GM19023 (cell line): ENCODE data around the gene LILRA5.
"Not testable (repeated sequence)": the region's sequence is repeated elsewhere in the genome, so short reads cannot be mapped to it uniquely, and the experiment has no call there.

Experiments
- ATAC-seq: cut with Tn5 transposase; IDR thresholded peaks from one replicate; pipeline ENCODE4 v1.9.1; 2021; ENCODE audit warnings: mild to moderate bottlenecking, moderate library complexity; ENCODE audit not compliant: unreplicated experiment

LILRA5 gene

DNA sequence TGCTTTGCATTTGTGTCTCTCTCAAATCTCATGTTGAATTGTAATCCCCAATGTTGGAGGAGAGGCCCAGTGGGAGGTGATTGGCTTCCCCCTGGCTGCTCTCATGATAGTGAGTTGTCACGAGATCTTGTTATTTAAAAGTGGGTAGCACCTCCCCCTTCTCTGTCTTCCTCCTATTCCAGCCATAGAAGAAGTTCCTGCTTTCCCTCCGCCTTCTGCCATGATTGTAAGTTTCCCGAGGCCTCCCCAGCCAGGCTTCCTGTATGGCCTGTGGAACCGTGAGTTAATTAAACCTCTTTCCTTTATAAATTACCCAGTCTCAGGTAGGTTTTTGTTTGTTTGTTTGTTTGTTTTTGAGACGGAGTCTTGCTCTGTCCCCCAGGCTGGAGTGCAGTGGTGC is 22.2 kb upstream of the LILRA5 start:
- ATAC-seq, result no peak

DNA sequence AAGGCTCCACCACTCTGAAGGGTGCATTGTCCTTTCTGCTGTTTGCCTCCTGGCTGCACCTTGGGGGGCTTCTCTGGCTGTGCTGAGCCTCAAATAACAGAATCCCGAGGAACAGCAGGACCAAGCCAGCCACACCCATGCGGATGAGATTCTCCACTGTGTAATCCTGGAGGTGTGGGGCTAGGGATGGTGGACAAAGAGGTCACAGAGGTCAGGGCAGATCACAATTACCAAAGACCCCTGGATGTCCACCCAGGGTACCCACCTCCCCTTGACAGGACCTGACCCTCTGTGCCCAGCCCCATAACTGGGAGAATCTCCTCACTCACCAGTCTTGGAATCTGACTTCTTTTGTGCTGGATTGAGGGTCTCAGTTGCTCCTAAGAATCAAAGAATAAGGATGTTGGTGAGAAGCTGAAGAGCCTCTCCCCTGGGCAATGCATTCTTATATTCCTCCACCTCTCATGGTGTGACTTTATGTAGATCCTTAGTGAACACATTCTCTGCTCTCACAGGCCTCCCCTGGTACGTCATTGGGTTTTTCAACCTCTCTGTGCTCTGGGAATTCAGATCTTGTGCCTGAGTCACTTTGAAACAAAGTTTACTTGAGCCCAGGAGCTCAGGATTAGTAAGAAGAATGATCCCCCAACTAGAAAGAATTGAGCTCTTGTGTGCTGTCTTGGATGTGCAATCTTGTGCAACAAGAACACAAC is 20.8 kb upstream of the LILRA5 start:
- no peak for ATAC-seq

DNA sequence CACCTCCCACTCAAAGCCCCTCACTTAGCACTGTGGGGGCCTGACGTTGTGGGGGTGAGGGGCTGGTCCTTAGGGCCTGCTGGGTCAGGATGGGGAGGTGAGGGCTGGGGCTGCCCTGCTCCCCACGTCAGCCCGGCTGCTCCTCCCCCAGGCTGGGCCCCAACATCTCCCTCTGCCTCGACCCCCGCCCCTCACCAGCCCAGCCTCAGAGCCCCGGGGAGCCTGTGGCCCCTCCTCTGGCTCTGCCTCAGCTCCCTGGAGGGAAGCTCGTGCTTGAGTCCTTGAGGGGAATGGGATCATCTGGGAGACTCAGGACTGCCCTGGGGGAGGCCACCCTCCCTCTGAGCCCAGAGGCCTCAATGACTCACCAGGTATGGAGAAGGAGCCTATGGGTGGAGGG is 19.2 kb upstream of the LILRA5 start:
- ATAC-seq, result no peak

DNA sequence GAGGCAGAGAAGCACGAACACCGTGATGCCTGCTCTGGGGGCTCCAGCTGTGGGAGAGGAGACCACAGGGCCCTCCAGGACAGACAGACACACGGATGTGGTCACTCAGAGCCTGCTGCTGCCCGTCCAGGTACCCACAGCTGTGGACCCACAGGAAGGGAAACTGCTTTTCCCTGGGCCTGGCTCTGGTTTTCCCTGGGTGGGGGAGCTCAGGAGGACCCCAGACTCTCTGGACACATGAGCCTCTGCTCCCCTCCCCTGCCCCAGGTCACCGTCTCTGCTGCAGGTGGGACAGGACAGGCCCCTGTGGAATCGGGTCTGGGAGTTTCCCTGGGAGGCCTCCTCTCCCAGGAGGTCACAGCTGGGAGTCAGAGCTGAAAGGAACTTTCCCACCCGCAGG is 18.7 kb upstream of the LILRA5 start:
- ATAC-seq, result no peak

DNA sequence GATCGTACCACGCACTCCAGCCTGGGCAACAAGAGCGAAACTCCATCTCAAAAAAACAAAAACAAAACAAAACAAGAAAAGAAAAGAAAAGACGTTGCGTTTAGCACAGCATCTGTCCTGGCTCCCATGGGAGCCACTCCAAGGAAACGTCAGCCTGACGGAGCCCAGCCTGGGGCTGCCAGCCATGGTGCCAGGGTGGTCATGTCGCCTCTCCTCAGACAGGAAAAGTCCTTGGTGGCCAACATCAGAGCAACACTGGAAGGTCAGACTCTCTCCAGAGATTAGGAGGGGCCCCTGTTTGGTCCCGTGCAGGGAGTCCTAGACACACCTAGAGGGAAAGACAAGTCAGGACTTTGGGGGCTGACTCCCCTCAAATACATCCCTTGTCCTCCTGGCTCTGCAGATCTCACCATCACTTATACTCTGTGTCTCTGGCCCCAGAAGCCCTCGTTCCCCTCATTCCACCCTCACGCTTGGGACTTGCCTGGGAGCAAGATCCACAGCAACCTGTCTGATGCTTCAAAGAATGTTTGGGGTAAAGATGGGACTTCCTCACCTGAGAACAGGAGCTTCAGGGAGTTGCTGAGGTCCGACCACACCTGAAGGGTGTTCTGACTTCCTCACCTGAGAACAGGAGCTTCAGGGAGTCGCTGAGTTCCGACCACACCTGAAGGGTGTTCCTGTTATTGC is 16.7 kb upstream of the LILRA5 start:
- ATAC-seq, result no peak

DNA sequence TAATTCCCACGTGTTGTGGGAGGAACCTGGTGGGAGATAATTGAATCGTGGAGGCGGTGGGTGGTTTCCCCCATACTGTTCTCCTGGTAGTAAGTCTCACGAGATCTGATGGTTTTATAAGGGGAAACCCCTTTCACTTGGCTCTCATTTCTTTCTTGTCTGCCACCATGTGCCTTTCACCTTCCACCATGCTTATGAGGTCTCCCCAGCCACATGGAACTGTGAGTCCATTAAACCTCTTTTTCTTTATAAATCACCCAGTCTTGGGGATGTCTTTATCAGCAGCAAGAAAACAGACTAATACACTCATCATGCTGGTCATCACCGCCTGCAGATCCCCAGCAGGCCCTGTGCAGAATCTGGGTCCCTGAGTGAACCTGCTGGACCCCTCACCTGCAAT is 15.8 kb upstream of the LILRA5 start:
- ATAC-seq, result not testable (repeated sequence)

DNA sequence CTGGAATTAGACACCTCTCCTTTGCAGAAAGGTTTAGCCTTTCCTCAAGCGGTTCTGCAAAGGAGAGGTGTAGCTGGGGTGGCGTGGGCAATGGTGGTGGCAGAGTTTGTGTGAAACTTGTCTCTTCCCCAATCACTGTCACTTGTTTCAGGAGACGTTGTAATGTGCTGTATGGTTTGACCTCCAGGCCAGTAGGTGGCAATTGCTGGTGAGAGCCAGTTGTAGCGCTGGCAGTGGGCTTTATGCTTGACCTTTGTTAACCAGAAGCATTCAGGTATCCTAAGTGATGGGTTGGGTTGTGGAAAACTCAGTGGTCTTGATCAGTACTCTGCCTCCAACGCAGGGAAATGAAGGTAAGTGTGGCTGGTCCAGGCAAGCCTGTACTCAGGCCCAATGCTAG is 12.7 kb upstream of the LILRA5 start:
- no peak for ATAC-seq

DNA sequence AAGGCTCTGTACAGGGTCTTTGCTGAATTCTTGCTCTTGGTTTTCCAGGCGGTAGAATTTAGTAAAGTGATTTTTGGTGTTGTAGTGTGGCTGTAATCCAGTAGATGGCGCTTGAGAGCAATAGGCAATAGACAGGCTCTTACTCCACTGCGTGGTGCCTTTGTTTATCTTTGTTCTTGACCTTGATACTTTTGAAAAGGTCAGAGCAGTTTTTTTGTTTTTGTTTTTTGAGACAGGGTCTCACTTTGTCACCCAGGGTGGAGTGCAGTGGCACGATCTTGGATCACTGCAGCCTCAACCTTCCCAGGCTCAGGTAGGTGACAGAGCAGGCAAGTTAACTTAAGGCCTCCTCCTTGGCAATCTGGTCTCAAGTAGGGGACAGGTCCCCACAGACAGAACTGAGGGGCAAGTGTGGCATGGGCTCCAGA is 12.2 kb upstream of the LILRA5 start:
- no peak for ATAC-seq

DNA sequence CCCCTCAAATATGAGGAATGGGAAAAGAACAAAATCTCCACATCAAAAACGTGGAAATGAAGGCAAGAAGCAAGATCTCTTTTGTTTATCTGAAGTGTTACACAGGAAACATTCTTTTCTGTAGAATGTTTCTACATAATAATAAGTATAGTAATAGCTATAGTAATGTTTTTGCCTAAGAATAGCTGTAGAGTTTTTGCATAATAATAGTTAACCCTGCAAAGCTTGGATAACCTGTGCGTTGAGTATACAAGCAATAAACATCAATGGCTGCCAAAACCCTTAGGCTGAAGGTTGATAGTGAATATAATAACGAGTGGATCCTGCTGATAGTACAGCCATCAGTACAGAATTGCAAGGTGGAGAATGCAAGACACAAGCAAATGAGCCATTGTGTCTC is 11.1 kb upstream of the LILRA5 start:
- ATAC-seq, result no peak

DNA sequence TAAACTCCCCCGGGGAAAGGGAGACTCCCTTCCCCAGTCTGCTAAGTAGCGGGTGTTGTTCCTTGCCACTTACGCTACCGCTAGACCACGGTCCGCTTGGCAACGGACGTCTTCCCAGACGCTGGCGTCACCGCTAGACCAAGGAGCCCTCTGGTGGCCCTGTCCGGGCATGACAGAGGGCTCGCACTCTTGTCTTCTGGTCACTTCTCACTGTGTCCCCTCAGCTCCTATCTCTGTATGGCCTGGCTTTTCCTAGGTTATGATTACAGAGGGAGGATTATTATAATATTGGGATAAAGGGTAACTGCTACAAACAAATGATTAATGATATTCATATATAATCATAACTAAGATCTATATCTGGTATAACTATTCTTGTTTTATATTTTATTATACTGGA is 10.0 kb upstream of the LILRA5 start:
- not testable (repeated sequence) for ATAC-seq

DNA sequence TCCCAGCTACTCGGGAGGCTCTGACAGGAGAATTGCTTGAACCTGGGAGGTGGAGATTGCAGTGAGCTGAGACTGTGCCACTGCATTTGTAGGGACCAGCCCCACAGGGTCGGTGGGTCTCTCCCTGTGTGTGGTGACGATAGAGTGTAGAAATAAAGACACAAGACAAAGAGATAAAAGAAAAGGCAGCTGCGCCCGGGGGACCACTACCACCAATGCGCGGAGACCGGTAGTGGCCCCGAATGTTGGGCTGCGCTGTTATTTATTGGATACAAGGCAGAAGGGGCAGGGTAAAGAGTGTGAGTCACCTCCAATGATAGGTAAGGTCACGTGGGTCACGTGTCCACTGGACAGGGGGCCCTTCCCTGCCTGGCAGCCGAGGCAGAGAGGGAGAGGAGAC is 9.3 kb upstream of the LILRA5 start:
- not testable (repeated sequence) for ATAC-seq

DNA sequence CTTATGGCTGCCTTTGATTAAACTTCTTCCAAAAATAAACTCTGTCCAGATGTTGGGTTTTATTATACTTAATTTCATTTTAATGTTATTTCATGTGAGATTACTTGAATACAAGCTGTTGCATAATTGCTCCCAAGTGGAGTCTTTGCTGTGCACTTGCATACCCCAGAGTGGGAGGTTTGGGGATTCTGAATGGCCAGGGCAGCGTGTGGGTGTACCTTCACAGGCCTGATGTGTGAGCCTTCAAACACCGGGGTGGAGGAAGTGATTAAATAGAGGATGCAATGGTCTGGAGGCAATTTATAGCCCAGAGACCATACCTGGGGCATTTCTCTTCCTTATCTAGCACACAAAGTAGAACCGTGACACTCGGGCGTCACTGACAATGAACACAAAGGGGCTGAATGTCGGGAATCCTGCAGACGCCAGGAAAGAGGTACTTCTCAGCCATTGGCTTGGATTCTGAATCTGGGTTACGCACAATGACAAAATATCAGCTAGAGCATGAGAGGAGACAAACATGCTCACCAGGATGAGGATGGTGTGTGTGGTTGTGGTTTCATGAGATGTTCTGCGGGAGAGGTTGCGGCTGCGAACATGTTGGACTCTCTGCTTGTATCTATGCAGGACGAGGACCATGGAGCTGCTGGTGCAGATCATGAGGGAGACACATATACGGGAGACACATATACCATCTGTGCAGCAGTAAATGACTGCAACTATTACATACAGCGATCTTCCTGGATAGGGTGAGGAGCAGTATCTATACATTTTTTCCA is 7.1 kb upstream of the LILRA5 start:
- no peak for ATAC-seq

DNA sequence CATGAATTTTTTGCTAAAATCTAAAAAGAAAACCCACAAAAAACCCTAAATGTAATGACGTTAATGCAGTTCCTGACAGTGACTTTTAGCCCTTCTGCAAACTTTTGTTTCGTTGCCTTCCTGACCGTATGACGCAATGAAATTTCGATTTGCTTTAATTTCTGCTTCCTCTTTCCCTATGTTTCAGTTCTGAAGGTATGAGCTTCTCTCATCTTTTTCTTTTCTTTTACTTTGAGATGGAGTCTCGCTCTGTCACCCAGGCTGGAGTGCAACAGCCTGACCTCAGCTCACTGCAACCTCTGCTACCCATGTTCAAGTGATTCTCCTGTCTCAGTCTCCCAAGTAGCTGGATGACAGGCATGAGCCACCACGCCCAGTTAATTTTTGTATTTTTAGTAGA is 6.1 kb upstream of the LILRA5 start:
- ATAC-seq, result no peak

DNA sequence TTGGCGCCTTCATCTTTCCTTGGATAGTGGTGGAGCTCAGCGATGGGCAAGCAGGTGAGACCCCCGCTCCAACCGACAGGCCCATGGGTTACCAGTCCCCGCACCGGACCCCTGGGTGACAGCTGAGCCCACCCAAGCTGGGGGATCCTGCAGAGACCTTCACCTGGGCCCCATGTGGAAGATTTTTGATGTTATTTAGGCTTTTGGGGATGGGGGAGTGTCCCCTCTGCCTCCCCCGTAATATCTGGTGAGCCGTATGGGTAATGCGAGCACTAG is 4.9 kb upstream of the LILRA5 start:
- ATAC-seq, result no peak

DNA sequence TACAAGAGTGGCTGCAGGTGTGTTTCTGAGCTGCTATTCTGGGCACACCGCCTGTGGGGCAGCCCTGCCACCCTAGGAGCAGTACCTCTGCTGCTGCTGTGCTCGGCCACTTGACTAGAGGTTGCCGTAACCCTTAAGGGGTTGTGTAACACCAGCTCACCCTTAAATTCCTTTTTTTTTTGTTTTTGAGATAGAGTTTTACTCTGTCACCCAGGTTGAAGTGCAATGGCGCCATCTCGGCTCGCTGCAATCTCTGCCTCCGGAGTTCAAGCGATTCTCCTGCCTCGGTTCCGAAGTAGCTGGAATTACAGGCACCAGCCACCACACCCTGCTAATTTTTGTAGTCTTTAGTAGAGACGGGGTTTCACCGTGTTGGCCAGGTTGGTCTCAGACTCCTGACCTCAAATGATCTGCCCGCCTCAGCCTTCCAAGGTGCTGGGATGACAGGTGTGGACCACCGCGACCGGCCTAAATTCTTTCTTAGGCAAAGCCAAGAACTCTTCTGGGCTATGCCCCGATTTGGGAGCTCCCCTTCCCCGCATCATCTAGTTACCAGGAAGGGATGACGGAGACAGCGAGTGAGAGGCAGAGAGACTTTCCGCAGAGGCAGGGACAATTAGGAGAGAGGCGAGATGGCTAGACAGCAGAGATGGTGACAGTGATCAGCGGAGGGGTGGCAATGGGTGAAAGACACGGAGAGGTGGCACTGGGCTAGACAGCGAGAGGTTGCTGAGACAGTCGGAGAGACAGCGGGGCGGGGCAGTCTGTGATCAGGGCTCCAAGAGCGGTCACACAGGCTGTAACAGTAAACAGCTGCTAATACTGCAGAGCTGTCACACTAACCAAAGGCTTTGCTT is 4.4 kb upstream of the LILRA5 start:
- no peak for ATAC-seq

DNA sequence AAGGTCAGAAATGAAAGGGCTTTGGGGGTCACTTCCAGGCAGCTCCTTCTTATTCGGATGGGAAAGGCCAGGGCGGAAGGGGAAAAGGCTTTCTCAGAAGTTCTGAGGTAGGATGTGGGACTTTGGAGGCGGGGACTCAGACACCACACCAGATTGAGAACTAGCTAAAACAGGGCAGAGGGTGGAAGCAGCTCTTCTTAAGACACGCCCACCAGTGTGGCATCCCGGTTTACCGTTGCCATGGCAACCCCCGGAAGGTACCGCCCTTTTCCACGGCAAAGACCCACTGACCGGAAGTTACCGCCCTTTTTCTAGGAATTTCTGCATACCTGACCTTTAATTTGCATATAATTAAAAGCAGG is 3.8 kb upstream of the LILRA5 start:
- ATAC-seq, result no peak

DNA sequence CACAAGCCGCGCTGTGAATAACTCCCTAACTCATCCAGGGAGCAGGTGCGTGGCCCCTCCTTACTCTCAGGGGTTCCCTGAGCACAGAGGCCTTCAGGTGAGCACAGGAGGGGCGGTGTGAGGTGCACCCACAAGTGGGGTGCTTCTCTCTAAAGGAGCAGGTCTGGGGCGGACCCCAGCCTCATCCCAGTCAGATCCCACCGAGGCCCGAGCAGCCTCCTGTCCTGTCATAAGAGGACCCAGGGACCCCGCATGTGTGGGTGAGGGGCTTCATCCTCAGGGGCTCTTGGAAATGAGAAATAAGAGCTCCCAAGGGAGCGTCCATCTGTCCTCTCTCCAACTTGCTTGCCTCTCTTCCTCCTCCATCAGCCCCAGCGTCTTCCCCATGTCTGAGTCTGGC is 3.0 kb upstream of the LILRA5 start:
- ATAC-seq, result no peak

DNA sequence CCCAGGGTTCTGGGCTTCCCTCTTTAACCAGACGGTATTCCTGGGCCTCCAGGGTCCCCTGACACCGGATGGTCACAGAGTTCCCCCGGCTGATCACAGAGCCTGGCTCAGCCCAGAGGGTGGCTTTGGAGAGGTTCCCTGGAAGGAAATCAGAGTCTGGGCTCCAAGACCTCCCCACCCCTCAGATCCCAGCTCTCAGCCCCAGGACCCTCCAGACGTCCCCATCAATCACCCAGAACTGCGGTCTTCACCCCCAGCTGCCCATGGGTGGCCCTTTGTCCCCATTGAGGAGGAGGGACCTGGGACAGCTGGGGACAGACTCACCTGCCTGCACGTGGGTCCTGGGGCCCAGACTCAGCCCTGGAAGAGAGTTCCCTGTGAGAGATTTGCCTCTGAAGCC is 955 bp downstream of the LILRA5 start:
- ATAC-seq, result no peak

DNA sequence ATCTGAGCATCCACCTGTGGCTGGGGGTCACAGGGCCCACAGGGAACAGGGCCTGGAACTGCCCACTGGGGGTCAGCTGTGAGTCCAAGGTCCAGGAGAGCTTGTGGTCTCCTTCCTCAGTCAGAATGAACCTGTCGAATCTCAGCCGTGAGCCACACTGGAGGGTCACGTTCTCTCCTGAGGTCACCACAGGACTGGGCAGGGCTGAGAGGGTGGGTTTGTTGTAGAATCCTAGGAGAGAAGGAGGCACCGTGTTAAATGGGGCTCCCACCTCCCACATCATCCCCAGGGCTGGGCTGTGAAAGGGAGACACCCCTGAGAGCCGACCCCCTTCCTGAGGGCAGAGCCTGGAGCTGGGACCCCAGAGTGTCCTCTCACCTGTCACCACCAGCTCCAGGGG is 1.5 kb downstream of the LILRA5 start:
- ATAC-seq, result no peak

DNA sequence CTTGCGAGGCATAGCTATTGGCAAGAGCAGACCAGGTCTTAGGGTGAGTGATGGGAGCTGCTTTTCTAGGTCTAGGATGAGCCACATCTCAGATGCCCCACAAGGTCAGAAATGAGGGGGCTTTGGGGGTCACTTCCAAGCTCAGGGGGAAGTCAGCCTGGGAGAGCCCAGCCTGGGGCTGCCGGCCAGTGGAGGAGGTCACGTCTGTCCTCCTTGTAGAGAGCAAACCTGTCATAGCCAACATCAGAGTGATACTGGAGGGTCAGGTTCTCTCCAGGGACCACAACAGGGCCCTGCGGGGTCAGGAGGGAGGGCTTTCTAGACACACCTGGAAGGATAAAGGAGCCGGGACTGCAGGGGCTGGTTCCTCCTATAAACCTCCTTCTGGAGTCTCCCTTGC is 2.4 kb downstream of the LILRA5 start:
- no peak for ATAC-seq

DNA sequence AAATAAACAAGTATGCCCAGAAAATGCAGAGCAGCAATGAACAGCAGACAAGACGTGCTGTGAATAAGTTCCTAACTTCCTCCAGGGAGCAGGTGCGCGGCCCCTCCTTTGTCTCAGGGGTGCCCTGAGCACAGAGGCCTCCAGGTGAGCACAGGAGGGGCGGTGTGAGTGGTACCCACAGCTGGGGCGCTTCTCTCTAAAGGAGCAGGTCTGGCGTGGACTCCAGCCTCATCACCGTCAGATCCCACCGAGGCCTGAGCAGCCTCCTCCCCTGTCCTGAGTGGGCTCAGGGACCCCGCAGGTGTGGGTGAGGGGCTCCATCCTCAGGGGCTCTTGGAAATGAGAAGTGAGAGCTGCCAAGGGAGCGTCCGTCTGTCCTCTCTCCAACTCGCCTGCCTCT is 3.2 kb downstream of the LILRA5 start:
- ATAC-seq, result no peak
